ENCODE measurements around the gene SDC1. TPM values are rescaled to one million over a fixed set of nuclear protein-coding genes. Genes with fewer than 3 reads are reported as not detected.
A peak's percentile ranks its signal among the peaks of the same experiment; 100 is the strongest.

The SDC1 gene
- total RNA-seq, 1 donor from 2014 or later = 85.4 TPM

DNA sequence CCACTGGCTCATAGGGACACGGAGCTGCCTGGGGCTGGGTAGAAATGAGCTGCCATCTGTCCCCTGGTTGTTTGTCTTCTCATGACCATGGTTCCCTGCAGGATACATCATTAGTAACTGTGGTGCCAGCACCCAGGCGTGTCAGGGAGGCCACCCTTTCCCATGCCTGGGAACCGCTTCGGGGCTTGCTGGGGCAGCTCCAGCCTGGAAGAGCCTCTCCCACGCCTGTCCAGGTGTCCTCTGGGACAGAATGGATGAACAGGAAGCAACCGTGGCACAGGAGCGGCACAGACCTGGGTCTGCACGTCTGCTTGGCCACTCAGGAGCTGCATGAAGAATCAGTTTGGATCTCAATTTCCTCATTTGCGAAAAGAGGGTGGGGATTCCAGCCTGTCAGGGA, 34.8 kb downstream of the SDC1 start:
- Mint-ChIP-seq H3K36me3 (ENCODE audit: low read depth) (no peaks in the 10 kb centered on the region), H3K4me1 (peaks cover 35% of the 10 kb centered on the region), H3K27ac (ENCODE audit: unreplicated experiment) (peak overlapping the region; percentile 43), H3K27me3 (ENCODE audit: low read depth) (no peaks in the 10 kb centered on the region), H3K4me3 (no peak overlapping the region), H3K9me3 (no peaks in the 10 kb centered on the region)
- no peak for DNase-seq (ENCODE audit: low read depth, low spot score)
- TF ChIP-seq, protein P1, sequence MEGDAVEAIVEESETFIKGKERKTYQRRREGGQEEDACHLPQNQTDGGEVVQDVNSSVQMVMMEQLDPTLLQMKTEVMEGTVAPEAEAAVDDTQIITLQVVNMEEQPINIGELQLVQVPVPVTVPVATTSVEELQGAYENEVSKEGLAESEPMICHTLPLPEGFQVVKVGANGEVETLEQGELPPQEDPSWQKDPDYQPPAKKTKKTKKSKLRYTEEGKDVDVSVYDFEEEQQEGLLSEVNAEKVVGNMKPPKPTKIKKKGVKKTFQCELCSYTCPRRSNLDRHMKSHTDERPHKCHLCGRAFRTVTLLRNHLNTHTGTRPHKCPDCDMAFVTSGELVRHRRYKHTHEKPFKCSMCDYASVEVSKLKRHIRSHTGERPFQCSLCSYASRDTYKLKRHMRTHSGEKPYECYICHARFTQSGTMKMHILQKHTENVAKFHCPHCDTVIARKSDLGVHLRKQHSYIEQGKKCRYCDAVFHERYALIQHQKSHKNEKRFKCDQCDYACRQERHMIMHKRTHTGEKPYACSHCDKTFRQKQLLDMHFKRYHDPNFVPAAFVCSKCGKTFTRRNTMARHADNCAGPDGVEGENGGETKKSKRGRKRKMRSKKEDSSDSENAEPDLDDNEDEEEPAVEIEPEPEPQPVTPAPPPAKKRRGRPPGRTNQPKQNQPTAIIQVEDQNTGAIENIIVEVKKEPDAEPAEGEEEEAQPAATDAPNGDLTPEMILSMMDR (conservative IDR thresholded peaks at IDR 0.05) = no peak

DNA sequence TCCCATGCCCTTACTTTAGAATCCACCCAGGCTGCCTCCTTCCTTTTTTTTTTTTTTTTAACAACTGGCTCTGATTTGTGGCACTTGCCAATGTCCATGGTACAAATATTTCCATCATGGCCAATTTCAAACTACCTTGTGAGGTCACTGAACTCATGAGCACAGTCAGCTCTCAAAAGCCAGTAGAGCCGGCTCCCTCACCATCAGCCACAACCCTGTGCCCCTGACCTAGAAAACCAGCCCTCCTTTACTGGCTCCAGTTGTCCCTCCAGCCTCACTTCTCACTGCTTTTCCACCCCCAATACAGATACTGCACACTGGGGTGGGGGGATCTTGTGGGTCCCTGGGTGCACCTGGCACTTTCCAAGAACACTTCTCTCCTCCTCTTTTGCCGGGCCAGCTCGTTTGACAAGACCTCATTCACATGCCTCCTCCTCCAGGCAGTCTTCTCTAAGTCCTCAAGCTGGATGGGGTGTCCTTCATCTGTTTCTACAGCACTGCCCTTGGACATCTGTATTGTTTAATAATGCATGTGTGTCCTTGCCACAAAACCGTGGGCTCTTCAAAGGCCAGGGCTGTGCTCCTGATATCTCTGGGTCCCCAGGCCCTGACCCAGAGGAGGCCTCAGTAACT, 35.5 kb downstream of the SDC1 start:
- H3K27ac Mint-ChIP-seq (ENCODE audit: unreplicated experiment) = no peak overlapping the region
- H3K27me3 Mint-ChIP-seq (ENCODE audit: low read depth) = no peaks in the 10 kb centered on the region
- no peaks in the 10 kb centered on the region for H3K36me3 Mint-ChIP-seq (ENCODE audit: low read depth)
- no peaks in the 10 kb centered on the region for H3K9me3 Mint-ChIP-seq
- H3K4me1 Mint-ChIP-seq = peaks cover 39% of the 10 kb centered on the region
- no peak overlapping the region for H3K4me3 Mint-ChIP-seq
- no peak for DNase-seq (ENCODE audit: low read depth, low spot score)
- TF ChIP-seq, protein P1 (conservative IDR thresholded peaks at IDR 0.05) = no peak

DNA sequence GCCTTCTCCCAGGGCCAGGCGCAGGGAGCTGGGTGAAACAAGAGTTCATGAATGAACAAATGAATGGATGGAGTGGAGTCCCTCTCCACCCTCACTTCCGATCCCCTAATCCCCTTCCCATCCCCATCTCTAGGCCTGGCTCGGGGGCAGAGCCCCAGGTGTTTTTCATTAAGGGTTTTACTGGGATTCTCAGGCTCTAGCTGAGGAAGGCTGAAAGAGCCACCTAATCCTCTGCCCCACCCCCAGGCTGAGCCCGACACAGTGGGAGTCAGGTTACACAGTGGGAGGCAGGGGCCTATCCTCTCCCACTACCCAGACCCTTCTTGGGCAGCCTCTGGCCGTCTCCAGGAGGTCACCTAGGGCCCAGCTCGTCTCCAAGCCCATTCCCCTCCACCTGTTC, 36.1 kb downstream of the SDC1 start:
- H3K4me3 Mint-ChIP-seq = no peak overlapping the region
- no peak overlapping the region for H3K27ac Mint-ChIP-seq (ENCODE audit: unreplicated experiment)
- TF ChIP-seq, protein P1 (conservative IDR thresholded peaks at IDR 0.05) = no peak
- no peaks in the 10 kb centered on the region for H3K36me3 Mint-ChIP-seq (ENCODE audit: low read depth)
- peaks cover 42% of the 10 kb centered on the region for H3K4me1 Mint-ChIP-seq
- no peaks in the 10 kb centered on the region for H3K27me3 Mint-ChIP-seq (ENCODE audit: low read depth)
- DNase-seq (ENCODE audit: low read depth, low spot score) = no peak
- H3K9me3 Mint-ChIP-seq = no peaks in the 10 kb centered on the region

DNA sequence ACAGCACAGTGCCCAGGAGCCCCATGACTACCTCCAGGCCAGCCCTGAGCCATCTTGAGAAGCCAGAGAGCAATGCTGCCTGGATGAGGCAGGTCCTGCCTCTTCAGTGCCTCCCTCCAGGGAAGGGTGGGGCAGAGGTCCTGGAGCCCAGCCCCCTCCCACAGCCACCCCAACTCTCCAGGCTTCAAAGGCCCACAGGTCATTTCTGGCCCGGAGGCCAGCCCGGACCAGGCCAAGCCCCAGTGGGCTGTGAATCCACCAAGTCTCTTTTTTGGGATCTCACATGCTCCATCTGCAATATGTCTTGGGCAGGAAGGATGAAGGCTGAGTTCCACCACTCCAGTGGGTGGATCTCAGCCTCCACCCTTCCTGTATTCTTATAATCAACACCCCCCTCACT, 36.7 kb downstream of the SDC1 start:
- Mint-ChIP-seq H3K36me3 (ENCODE audit: low read depth) (no peaks in the 10 kb centered on the region), H3K27me3 (ENCODE audit: low read depth) (no peaks in the 10 kb centered on the region), H3K9me3 (no peaks in the 10 kb centered on the region), H3K4me3 (no peak overlapping the region), H3K4me1 (peaks cover 45% of the 10 kb centered on the region), H3K27ac (ENCODE audit: unreplicated experiment) (no peak overlapping the region)
- TF ChIP-seq, protein P1 (conservative IDR thresholded peaks at IDR 0.05) = no peak
- no peak for DNase-seq (ENCODE audit: low read depth, low spot score)

DNA sequence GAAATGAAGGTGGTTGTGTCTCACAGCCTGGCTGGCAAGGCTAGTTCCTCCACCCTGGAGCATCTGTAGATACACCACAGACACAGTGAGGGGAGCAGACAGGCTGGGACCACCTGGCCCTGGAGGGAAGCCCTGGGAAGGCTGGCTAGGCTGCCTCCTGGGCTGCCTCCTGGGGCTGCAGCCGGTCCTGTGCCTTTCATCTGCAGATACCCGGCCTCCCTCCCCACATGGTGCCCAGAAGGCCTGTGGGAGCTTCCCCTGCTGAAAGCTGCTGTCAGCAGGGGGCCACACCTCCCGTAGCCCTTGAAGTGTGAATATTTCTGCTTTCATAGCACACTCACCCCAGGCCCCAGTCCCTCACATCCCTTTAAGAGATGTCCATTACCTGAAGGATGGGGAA, 37.6 kb downstream of the SDC1 start:
- H3K4me1 Mint-ChIP-seq = peaks cover 46% of the 10 kb centered on the region
- TF ChIP-seq, protein P1 (conservative IDR thresholded peaks at IDR 0.05) = no peak
- no peaks in the 10 kb centered on the region for H3K36me3 Mint-ChIP-seq (ENCODE audit: low read depth)

More for the DNA sequence above, 37.6 kb downstream of the SDC1 start:
- Mint-ChIP-seq H3K9me3 (no peaks in the 10 kb centered on the region), H3K27ac (ENCODE audit: unreplicated experiment) (no peak overlapping the region), H3K27me3 (ENCODE audit: low read depth) (no peaks in the 10 kb centered on the region), H3K4me3 (no peak overlapping the region)
- no peak for DNase-seq (ENCODE audit: low read depth, low spot score)
